HEK293 (cell line): ENCODE data around the gene KIZ.

Experiments used
- FEZF1 ChIP-seq: fragments of 450-650 bp; formaldehyde crosslinking; IDR thresholded peaks from 2 replicates; pipeline ENCODE4 v1.5.1; 2016; ENCODE audit warnings: missing biosample characterization, missing genetic modification characterization
- OVOL3 ChIP-seq: fragments of 450-650 bp; formaldehyde crosslinking; IDR thresholded peaks from 2 replicates; pipeline ENCODE4 v1.5.1; 2016; ENCODE audit warnings: missing biosample characterization, missing genetic modification characterization
- PRDM10 ChIP-seq: fragments of 450-650 bp; formaldehyde crosslinking; IDR thresholded peaks from 2 replicates; pipeline ENCODE4 v1.5.1; 2016; ENCODE audit warnings: missing biosample characterization, missing genetic modification characterization
- RBAK ChIP-seq: fragments of 450-650 bp; formaldehyde crosslinking; IDR thresholded peaks from 2 replicates; pipeline ENCODE4 v1.5.1; 2016; ENCODE audit warnings: missing biosample characterization, missing genetic modification characterization
- SCRT1 ChIP-seq: fragments of 450-650 bp; formaldehyde crosslinking; IDR thresholded peaks from 2 replicates; pipeline ENCODE4 v1.5.1; 2016; ENCODE audit warnings: missing biosample characterization, missing genetic modification characterization, borderline replicate concordance
- WT1 ChIP-seq: fragments of 450-650 bp; formaldehyde crosslinking; IDR thresholded peaks from 2 replicates; pipeline ENCODE4 v1.5.1; 2016; ENCODE audit warnings: missing biosample characterization, missing genetic modification characterization
- ZBTB11 ChIP-seq: fragments of 450-650 bp; formaldehyde crosslinking; conservative IDR thresholded peaks from 2 replicates; pipeline ENCODE4 v1.5.1; 2016; ENCODE audit warnings: low read depth, missing biosample characterization, missing genetic modification characterization
- ZBTB49 ChIP-seq: fragments of 450-650 bp; formaldehyde crosslinking; IDR thresholded peaks from 2 replicates; pipeline ENCODE4 v1.5.1; 2016; ENCODE audit warnings: missing biosample characterization, missing genetic modification characterization, low read depth
- ZNF138 ChIP-seq: fragments of 450-650 bp; formaldehyde crosslinking; IDR thresholded peaks from 2 replicates; pipeline ENCODE4 v1.5.1; 2016; ENCODE audit warnings: missing biosample characterization, missing genetic modification characterization, borderline replicate concordance
- ZNF157 ChIP-seq: fragments of 450-650 bp; formaldehyde crosslinking; IDR thresholded peaks from 2 replicates; pipeline ENCODE4 v1.5.1; 2016; ENCODE audit warnings: missing biosample characterization, missing genetic modification characterization
- ZNF23 ChIP-seq: fragments of 450-650 bp; formaldehyde crosslinking; IDR thresholded peaks from 2 replicates; pipeline ENCODE4 v1.5.1; 2016; ENCODE audit warnings: missing biosample characterization, missing genetic modification characterization, borderline replicate concordance
- ZNF239 ChIP-seq: fragments of 450-650 bp; formaldehyde crosslinking; IDR thresholded peaks from 2 replicates; pipeline ENCODE4 v1.5.1; 2016; ENCODE audit warnings: missing biosample characterization, missing genetic modification characterization
- ZNF366 ChIP-seq: fragments of 450-650 bp; formaldehyde crosslinking; conservative IDR thresholded peaks from 2 replicates; pipeline ENCODE4 v1.5.1; 2016; ENCODE audit warnings: missing biosample characterization, missing genetic modification characterization
- ZNF398 ChIP-seq: fragments of 450-650 bp; formaldehyde crosslinking; IDR thresholded peaks from 2 replicates; pipeline ENCODE4 v1.5.1; 2017; ENCODE audit warnings: missing biosample characterization, missing genetic modification characterization
- ZNF416 ChIP-seq: fragments of 450-650 bp; formaldehyde crosslinking; IDR thresholded peaks from 2 replicates; pipeline ENCODE4 v1.5.1; 2016; ENCODE audit warnings: missing biosample characterization, missing genetic modification characterization
- ZNF510 ChIP-seq: fragments of 450-650 bp; formaldehyde crosslinking; IDR thresholded peaks from 2 replicates; pipeline ENCODE4 v1.5.1; 2018; ENCODE audit warnings: mild to moderate bottlenecking, missing genetic modification characterization, missing biosample characterization; ENCODE audit not compliant: insufficient replicate concordance
- ZNF513 ChIP-seq: fragments of 450-650 bp; IDR thresholded peaks from 2 replicates; pipeline ENCODE4 v1.5.1; 2018; ENCODE audit warnings: missing biosample characterization, missing genetic modification characterization
- ZNF514 ChIP-seq: fragments of 450-650 bp; formaldehyde crosslinking; IDR thresholded peaks from 2 replicates; pipeline ENCODE4 v1.5.1; 2016; ENCODE audit warnings: missing biosample characterization, missing genetic modification characterization
- ZNF529 ChIP-seq: fragments of 450-650 bp; formaldehyde crosslinking; IDR thresholded peaks from 2 replicates; pipeline ENCODE4 v1.5.1; 2017; ENCODE audit warnings: missing genetic modification characterization, missing biosample characterization; ENCODE audit not compliant: insufficient replicate concordance
- ZNF561 ChIP-seq: fragments of 450-650 bp; IDR thresholded peaks from 2 replicates; pipeline ENCODE4 v1.5.1; 2018; ENCODE audit warnings: missing biosample characterization, missing genetic modification characterization, borderline replicate concordance
- ZNF580 ChIP-seq: fragments of 450-650 bp; formaldehyde crosslinking; IDR thresholded peaks from 2 replicates; pipeline ENCODE4 v1.5.1; 2016; ENCODE audit warnings: missing biosample characterization, missing genetic modification characterization
- ZNF639 ChIP-seq: fragments of 450-650 bp; formaldehyde crosslinking; IDR thresholded peaks from 2 replicates; pipeline ENCODE4 v1.5.1; 2016; ENCODE audit warnings: missing biosample characterization, missing genetic modification characterization
- ZNF670 ChIP-seq: fragments of 450-650 bp; formaldehyde crosslinking; IDR thresholded peaks from 2 replicates; pipeline ENCODE4 v1.5.1; 2016; ENCODE audit warnings: missing biosample characterization, missing genetic modification characterization, low read depth
- ZNF768 ChIP-seq: fragments of 450-650 bp; formaldehyde crosslinking; IDR thresholded peaks from 2 replicates; pipeline ENCODE4 v1.5.1; 2018; ENCODE audit warnings: missing biosample characterization, mild to moderate bottlenecking, missing genetic modification characterization
- ZNF843 ChIP-seq: fragments of 450-650 bp; formaldehyde crosslinking; IDR thresholded peaks from 2 replicates; pipeline ENCODE4 v1.5.1; 2016; ENCODE audit warnings: missing biosample characterization, missing genetic modification characterization
- ZSCAN30 ChIP-seq: fragments of 450-650 bp; IDR thresholded peaks from 2 replicates; pipeline ENCODE4 v1.5.1; 2018; ENCODE audit warnings: missing biosample characterization, mild to moderate bottlenecking, missing genetic modification characterization, moderate library complexity

KIZ gene

GRCh38 chr20:21090721-21091120, 35.2 kb upstream of the KIZ start (continued):
- TF ChIP-seq PRDM10 (tag by site-specific recombination) (no peak), FEZF1 (tag by site-specific recombination) (peak; percentile 54; the same call in 1 of the 2 replicates), ZNF416 (tag by site-specific recombination) (no peak), ZNF670 (tag by site-specific recombination) (no peak), WT1 (tag by site-specific recombination) (no peak), SCRT1 (tag by site-specific recombination) (no peak), ZNF561 (tag by site-specific recombination) (no peak), ZBTB49 (no peak), ZNF138 (tag by site-specific recombination) (no peak), ZNF366 (tag by site-specific recombination) (peak; percentile 72; the same call in 1 of the 2 replicates), RBAK (tag by site-specific recombination) (no peak), ZNF580 (tag by site-specific recombination) (no peak), ZNF768 (tag by site-specific recombination) (no peak), ZNF398 (tag by site-specific recombination) (peak; percentile 70), ZNF529 (tag by site-specific recombination) (no peak), ZNF513 (no peak), ZNF510 (tag by site-specific recombination) (no peak), ZNF843 (tag by site-specific recombination) (0 out of 2 replicates have a peak, but pooled peaks have one; percentile 15), ZSCAN30 (tag by site-specific recombination) (no peak), ZNF514 (tag by site-specific recombination) (no peak), ZNF639 (tag by site-specific recombination) (no peak), ZNF239 (tag by site-specific recombination) (no peak), ZBTB11 (tag by site-specific recombination) (no peak), ZNF157 (no peak), ZNF23 (tag by site-specific recombination) (no peak), OVOL3 (tag by site-specific recombination) (0 out of 2 replicates have a peak, but pooled peaks have one; percentile 29)
